OCI-LY1 (cell line): Measurements from ENCODE around the gene ETV5.

Experiments
- CTCF ChIP-seq: fragments of 200-600 bp; sonication (generic), shearing (Covaris generic); IDR thresholded peaks from 2 replicates; pipeline ENCODE4 v1.5.1; 2017; ENCODE audit warnings: mild to moderate bottlenecking, antibody characterized with exemption, low read length, moderate library complexity, mixed read lengths
- EZH2 ChIP-seq: fragments of 200-600 bp; sonication (generic), shearing (Covaris generic); IDR thresholded peaks from 2 replicates; pipeline ENCODE4 v1.8.0; 2017; ENCODE audit warnings: borderline replicate concordance, mixed run types, mild to moderate bottlenecking, antibody characterized with exemption, low read length, moderate library complexity, mixed read lengths

GRCh38 chr3:186054792-186055352 is 54.0 kb downstream of the ETV5 start:
- TF ChIP-seq EZH2 (no peak), CTCF (no peak)
